Natural killer cell (primary cell): ENCODE measurements around the gene HIVEP3. TPM values are rescaled to one million over a fixed set of nuclear protein-coding genes. Genes with fewer than 3 reads are reported as not detected.

Experiments
- ATAC-seq, 3 donors: fragments of 150-1000 bp in 2 of 3; fragments of 200-7000 bp in 1 of 3; cut with Tn5 transposase; 1 replicate in 1 of 3; 2 replicates in 2 of 3; pipeline ENCODE4 v1.10.0; 2021; ENCODE audit warnings: mild to moderate bottlenecking in 2 of 3, moderate library complexity in 2 of 3
- DNase-seq, 2 donors: peaks; one replicate each; pipeline versions ENCODE4 v3.0.0 to v3.0.0-alpha.2; 2013 to 2021; ENCODE audit warnings: mixed read lengths in 1 of 2
- H3K27ac ChIP-seq: one replicate; pipeline ENCODE4 v1.5.1; 2013; ENCODE audit warnings: mild to moderate bottlenecking, low read length
- H3K27me3 ChIP-seq: one replicate; pipeline ENCODE4 v1.6.1; 2013; ENCODE audit warnings: low read length; ENCODE audit not compliant: control insufficient read depth, insufficient read depth
- H3K36me3 ChIP-seq: one replicate; pipeline ENCODE4 v1.6.1; 2013; ENCODE audit warnings: low read length; ENCODE audit not compliant: control insufficient read depth, insufficient read depth
- H3K4me1 ChIP-seq: one replicate; pipeline ENCODE4 v1.6.1; 2013; ENCODE audit warnings: low read length; ENCODE audit not compliant: control insufficient read depth, insufficient read depth
- H3K4me3 ChIP-seq: one replicate; pipeline ENCODE4 v1.5.1; 2013; ENCODE audit warnings: low read length
- H3K9me3 ChIP-seq: one replicate; pipeline ENCODE4 v1.6.1; 2013; ENCODE audit warnings: low read length; ENCODE audit not compliant: control insufficient read depth, insufficient read depth
- H3K27ac Mint-ChIP-seq, 2 donors: one replicate each; pipeline ENCODE4 v1.8.0; 2022; ENCODE audit warnings: mild to moderate bottlenecking in 2 of 2, mixed read lengths in 2 of 2, moderate library complexity in 1 of 2
- H3K27me3 Mint-ChIP-seq, 2 donors: one replicate each; pipeline ENCODE4 v1.8.0; 2022; ENCODE audit warnings: low read depth in 2 of 2, mixed read lengths in 2 of 2
- H3K36me3 Mint-ChIP-seq: one replicate; pipeline ENCODE4 v1.8.0; 2022; ENCODE audit warnings: mixed read lengths
- H3K4me1 Mint-ChIP-seq, 2 donors: one replicate each; pipeline ENCODE4 v1.8.0; 2022; ENCODE audit warnings: mixed read lengths in 2 of 2
- H3K4me3 Mint-ChIP-seq: one replicate; pipeline ENCODE4 v1.8.0; 2022; ENCODE audit warnings: mild to moderate bottlenecking, moderate library complexity, mixed read lengths
- H3K9me3 Mint-ChIP-seq, 2 donors: one replicate each; pipeline ENCODE4 v1.8.0; 2022; ENCODE audit warnings: mixed read lengths in 2 of 2
- WGBS: methylation state at CpG from one replicate; pipeline ENCODE4 v1.1.7; 2013; ENCODE audit warnings: missing lambda C conversion rate; ENCODE audit not compliant: insufficient coverage; 5-methylcytosine and 5-hydroxymethylcytosine counted together
- intact Hi-C: fragments of 100-400 bp; cut with micrococcal nuclease; formaldehyde crosslinking; loops from one replicate; pipeline ENCODE4 v1.14.2; 2022
- total RNA-seq, 4 donors: library from RNA; stranded (reverse); fragments of 120-200 nt in 1 of 4; gene quantifications; one replicate each; pipeline versions ENCODE4 v1.2.3 to v1.2.4, GENCODE V29; 2013 to 2022
- TF ChIP-seq, protein P1 (sequence below): fragments of 200-600 bp; IDR thresholded peaks from one replicate; pipeline ENCODE4 v1.8.0; 2022; ENCODE audit warnings: antibody characterized with exemption

HIVEP3 gene
- total RNA-seq, 3 donors from 2014 or later (not counting 1 experiment from before 2014, with no cell fraction given) = 26.2 to 35.2 (median 29.8) TPM

DNA sequence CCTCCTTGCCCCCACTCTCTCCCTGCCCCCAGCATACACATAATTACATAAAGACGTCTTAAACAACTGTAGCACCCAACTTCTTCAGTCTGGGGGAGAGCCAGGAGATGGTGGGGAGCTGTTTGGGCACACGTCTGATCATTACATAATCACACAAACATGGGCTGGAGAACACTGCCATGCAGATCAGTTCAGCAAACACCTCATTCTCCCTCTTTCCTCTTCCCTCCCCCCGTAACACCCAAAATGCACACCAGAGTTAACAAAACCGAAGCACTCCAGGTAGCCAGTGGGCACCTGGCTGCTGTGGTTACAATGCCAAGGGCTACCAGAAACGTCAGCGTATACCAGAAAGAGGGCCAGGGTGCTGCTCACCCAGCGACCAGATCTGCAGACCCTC is 1.6 kb downstream of the HIVEP3 start:
- H3K27me3 ChIP-seq = no peaks in the 10 kb centered on the region
- peaks cover 95 to 99% of the 10 kb centered on the region in 2 donors for H3K4me1 Mint-ChIP-seq
- peak overlapping the region; percentile 94 for H3K4me3 Mint-ChIP-seq
- WGBS = 19% methylated on average over 7 of the region's 7 CpGs
- ATAC-seq = no peak
- intact Hi-C loops = loop anchor here (5.0 kb wide), 2 partner anchors 105 to 115 kb away; no protein-coding TSS in a partner anchor
- no peaks in the 10 kb centered on the region for H3K9me3 Mint-ChIP-seq
- peak in 1 of 2 donors; percentile 35 for DNase-seq
- H3K36me3 Mint-ChIP-seq = no peaks in the 10 kb centered on the region
- no peaks in the 10 kb centered on the region for H3K27me3 Mint-ChIP-seq
- no peaks in the 10 kb centered on the region for H3K36me3 ChIP-seq
- TF ChIP-seq, protein P1, sequence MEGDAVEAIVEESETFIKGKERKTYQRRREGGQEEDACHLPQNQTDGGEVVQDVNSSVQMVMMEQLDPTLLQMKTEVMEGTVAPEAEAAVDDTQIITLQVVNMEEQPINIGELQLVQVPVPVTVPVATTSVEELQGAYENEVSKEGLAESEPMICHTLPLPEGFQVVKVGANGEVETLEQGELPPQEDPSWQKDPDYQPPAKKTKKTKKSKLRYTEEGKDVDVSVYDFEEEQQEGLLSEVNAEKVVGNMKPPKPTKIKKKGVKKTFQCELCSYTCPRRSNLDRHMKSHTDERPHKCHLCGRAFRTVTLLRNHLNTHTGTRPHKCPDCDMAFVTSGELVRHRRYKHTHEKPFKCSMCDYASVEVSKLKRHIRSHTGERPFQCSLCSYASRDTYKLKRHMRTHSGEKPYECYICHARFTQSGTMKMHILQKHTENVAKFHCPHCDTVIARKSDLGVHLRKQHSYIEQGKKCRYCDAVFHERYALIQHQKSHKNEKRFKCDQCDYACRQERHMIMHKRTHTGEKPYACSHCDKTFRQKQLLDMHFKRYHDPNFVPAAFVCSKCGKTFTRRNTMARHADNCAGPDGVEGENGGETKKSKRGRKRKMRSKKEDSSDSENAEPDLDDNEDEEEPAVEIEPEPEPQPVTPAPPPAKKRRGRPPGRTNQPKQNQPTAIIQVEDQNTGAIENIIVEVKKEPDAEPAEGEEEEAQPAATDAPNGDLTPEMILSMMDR = no peak
- H3K27ac Mint-ChIP-seq = peak overlapping the region; percentile 93 to 95
- H3K9me3 ChIP-seq = no peaks in the 10 kb centered on the region
- peak overlapping the region; percentile 38 for H3K4me3 ChIP-seq
- peaks cover 64% of the 10 kb centered on the region for H3K4me1 ChIP-seq
- peak overlapping the region; percentile 80 for H3K27ac ChIP-seq

DNA sequence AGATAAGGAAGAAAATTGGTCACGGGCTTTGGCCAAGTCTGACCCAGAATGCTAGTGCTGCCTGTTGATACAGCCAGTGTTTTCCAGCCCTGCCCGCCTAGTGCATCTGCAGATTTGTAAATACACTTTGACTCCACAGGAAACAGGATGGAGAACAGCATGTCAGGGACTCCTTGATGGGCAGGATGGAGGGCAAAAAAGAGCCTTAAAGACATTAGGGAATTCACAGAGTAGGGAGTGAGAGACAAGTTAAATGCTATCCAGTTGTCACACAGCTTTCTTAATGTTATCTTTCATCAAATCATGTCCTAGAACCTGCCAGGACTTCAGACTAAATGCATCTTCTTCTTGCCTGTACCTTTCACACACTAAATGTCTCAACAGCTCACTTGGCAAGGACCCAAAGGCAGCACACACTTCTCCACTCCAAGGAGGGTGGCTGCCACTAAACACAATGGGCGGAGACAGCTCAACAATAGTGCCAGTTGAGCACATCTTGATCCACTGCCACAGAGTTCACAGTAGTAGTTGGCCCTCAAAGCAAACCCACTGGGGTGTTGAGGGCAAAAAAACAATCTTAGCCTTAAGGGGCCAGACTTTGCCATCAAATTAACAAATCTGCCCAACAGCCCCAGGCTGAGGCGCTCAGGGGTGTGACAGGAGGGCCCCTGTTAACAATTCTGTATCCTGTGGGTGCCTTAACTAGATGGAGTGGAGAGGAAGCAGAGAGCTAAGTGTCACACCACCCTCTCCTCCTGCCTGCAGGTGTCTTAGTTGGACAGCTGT is 2.7 kb downstream of the HIVEP3 start:
- Mint-ChIP-seq H3K4me3 (peak overlapping the region; percentile 94), H3K4me1 (peaks cover 95% of the 10 kb centered on the region in 2 donors), H3K27ac (peak overlapping the region; percentile 93 to 95), H3K9me3 (no peaks in the 10 kb centered on the region), H3K27me3 (no peaks in the 10 kb centered on the region), H3K36me3 (no peaks in the 10 kb centered on the region)
- peaks cover 64% of the 10 kb centered on the region for H3K4me1 ChIP-seq
- peak overlapping the region; percentile 80 for H3K27ac ChIP-seq
- DNase-seq (peak in 1 of 2 donors; percentile 73), ATAC-seq (peak; percentile 37 to 67 (median 51))
- H3K36me3 ChIP-seq = no peaks in the 10 kb centered on the region
- intact Hi-C loops = loop anchor here (1.0 to 5.0 kb wide), 3 partner anchors 25 to 116 kb away; no protein-coding TSS in a partner anchor
- no peaks in the 10 kb centered on the region for H3K9me3 ChIP-seq
- WGBS = 33% methylated on average over 3 of the region's 4 CpGs
- TF ChIP-seq, protein P1 = no peak
- H3K27me3 ChIP-seq = no peaks in the 10 kb centered on the region
- H3K4me3 ChIP-seq = no peak overlapping the region

DNA sequence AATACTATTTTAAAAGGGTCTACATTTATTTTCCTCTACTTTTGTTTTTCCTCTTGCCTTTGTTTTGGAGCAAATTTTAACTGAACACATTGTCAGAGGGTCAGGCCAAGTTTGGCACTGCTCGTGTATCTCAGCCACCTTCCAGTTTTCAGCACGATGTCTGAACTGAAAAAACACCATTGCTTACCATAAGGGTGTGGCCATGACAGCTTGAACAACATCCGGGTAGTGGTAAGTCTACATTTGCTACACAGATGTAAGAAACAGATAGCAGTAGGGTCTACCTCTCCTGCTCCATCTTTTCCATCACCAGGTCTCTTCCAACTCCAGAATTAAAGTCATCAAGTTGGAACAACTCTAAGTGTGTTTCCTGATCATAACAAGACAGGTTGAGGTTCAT is 4.2 kb downstream of the HIVEP3 start:
- intact Hi-C loops = no loop called here
- Mint-ChIP-seq H3K27ac (peak overlapping the region; percentile 93 to 95), H3K36me3 (peaks cover 1% of the 10 kb centered on the region), H3K9me3 (no peaks in the 10 kb centered on the region), H3K4me1 (peaks cover 83 to 84% of the 10 kb centered on the region in 2 donors), H3K4me3 (peak overlapping the region; percentile 94), H3K27me3 (no peaks in the 10 kb centered on the region)
- H3K9me3 ChIP-seq = no peaks in the 10 kb centered on the region
- H3K4me1 ChIP-seq = peaks cover 55% of the 10 kb centered on the region
- no peak overlapping the region for H3K4me3 ChIP-seq
- no peaks in the 10 kb centered on the region for H3K36me3 ChIP-seq
- ATAC-seq (peak; percentile 21 to 42 (median 37)), DNase-seq (peak in 1 of 2 donors; percentile 72)
- TF ChIP-seq, protein P1 = no peak
- no peaks in the 10 kb centered on the region for H3K27me3 ChIP-seq
- peak overlapping the region; percentile 80 for H3K27ac ChIP-seq
- WGBS = 30% methylated on average over 3 of the region's 3 CpGs
